Measurements from ENCODE around the gene DAP3. TPM values are rescaled to one million over a fixed set of nuclear protein-coding genes. Genes with fewer than 3 reads are reported as not detected.
A peak's percentile ranks its signal among the peaks of the same experiment; 100 is the strongest.
"Not testable (repeated sequence)": the region's sequence is repeated elsewhere in the genome, so short reads cannot be mapped to it uniquely, and the experiment has no call there.

Gene DAP3
- total RNA-seq, 1 donor from 2014 or later: 63.7 TPM

GRCh38 chr1:155678992-155679391 is 9.9 kb upstream of the DAP3 start:
- H3K9me3 ChIP-seq (ENCODE audit: control insufficient read depth in 3 of 3, low read length in 3 of 3); H3K27ac ChIP-seq (ENCODE audit: low read depth, low read length); H3K4me1 ChIP-seq (ENCODE audit: control insufficient read depth in 3 of 3, insufficient read depth in 3 of 3, low read length in 3 of 3); H3K4me3 ChIP-seq (ENCODE audit: low read length in 3 of 3); H3K27me3 ChIP-seq (ENCODE audit: control insufficient read depth in 3 of 3, insufficient read depth in 3 of 3, low read length in 3 of 3); H3K9ac ChIP-seq (ENCODE audit: low read depth in 1 of 3, low read length in 3 of 3): not testable (repeated sequence)
- peaks cover 16 to 58% (median 48%) of the 10 kb centered on the region in 3 donors for H3K36me3 ChIP-seq (ENCODE audit: control insufficient read depth in 3 of 3, insufficient read depth in 3 of 3, low read length in 3 of 3)

GRCh38 chr1:155680531-155680930 is 8.4 kb upstream of the DAP3 start:
- peaks cover 0 to 6% (median 6%) of the 10 kb centered on the region in 3 donors for H3K4me1 ChIP-seq (ENCODE audit: control insufficient read depth in 3 of 3, insufficient read depth in 3 of 3, low read length in 3 of 3)
- H3K36me3 ChIP-seq (ENCODE audit: control insufficient read depth in 3 of 3, insufficient read depth in 3 of 3, low read length in 3 of 3): peaks cover 13 to 45% (median 39%) of the 10 kb centered on the region in 3 donors
- H3K9ac ChIP-seq (ENCODE audit: low read depth in 1 of 3, low read length in 3 of 3): no peak overlapping the region
- no peak overlapping the region for H3K4me3 ChIP-seq (ENCODE audit: low read length in 3 of 3)
- no peaks in the 10 kb centered on the region for H3K9me3 ChIP-seq (ENCODE audit: control insufficient read depth in 3 of 3, low read length in 3 of 3)
- H3K27me3 ChIP-seq (ENCODE audit: control insufficient read depth in 3 of 3, insufficient read depth in 3 of 3, low read length in 3 of 3): no peaks in the 10 kb centered on the region
- H3K27ac ChIP-seq (ENCODE audit: low read depth, low read length): no peak overlapping the region

GRCh38 chr1:155681776-155682175 is 7.1 kb upstream of the DAP3 start:
- H3K36me3 ChIP-seq (ENCODE audit: control insufficient read depth in 3 of 3, insufficient read depth in 3 of 3, low read length in 3 of 3): peaks cover 12 to 36% (median 29%) of the 10 kb centered on the region in 3 donors
- H3K9me3 ChIP-seq (ENCODE audit: control insufficient read depth in 3 of 3, low read length in 3 of 3): no peaks in the 10 kb centered on the region
- H3K4me1 ChIP-seq (ENCODE audit: control insufficient read depth in 3 of 3, insufficient read depth in 3 of 3, low read length in 3 of 3): peaks cover 0 to 11% (median 8%) of the 10 kb centered on the region in 3 donors
- H3K4me3 ChIP-seq (ENCODE audit: low read length in 3 of 3): no peak overlapping the region
- H3K27me3 ChIP-seq (ENCODE audit: control insufficient read depth in 3 of 3, insufficient read depth in 3 of 3, low read length in 3 of 3): no peaks in the 10 kb centered on the region
- no peak overlapping the region for H3K27ac ChIP-seq (ENCODE audit: low read depth, low read length)
- H3K9ac ChIP-seq (ENCODE audit: low read depth in 1 of 3, low read length in 3 of 3): no peak overlapping the region

- Histone ChIP-seq H3K9ac (ENCODE audit: low read depth in 1 of 3, low read length in 3 of 3) (peak overlapping the region; percentile 94 to 99 (median 98)), H3K4me3 (ENCODE audit: low read length in 3 of 3) (peak overlapping the region; percentile 90 to 98 (median 97)), H3K4me1 (ENCODE audit: control insufficient read depth in 3 of 3, insufficient read depth in 3 of 3, low read length in 3 of 3) (peaks cover 11 to 25% (median 15%) of the 10 kb centered on the region in 3 donors), H3K27ac (ENCODE audit: low read depth, low read length) (peak overlapping the region; percentile 97)
- not testable (repeated sequence) for H3K36me3 ChIP-seq (ENCODE audit: control insufficient read depth in 3 of 3, insufficient read depth in 3 of 3, low read length in 3 of 3); H3K9me3 ChIP-seq (ENCODE audit: control insufficient read depth in 3 of 3, low read length in 3 of 3); H3K27me3 ChIP-seq (ENCODE audit: control insufficient read depth in 3 of 3, insufficient read depth in 3 of 3, low read length in 3 of 3)
These were observed 1.1 kb upstream of the DAP3 start for GRCh38 chr1:155687705-155688323.

GRCh38 chr1:155688324-155689080 is 389 bp upstream of the DAP3 start, which contains the start of gene YY1AP1:
Gene YY1AP1 (minus strand): TSS chr1:155688774. CDS start chr1:155680436, 8,338 bp downstream.
- H3K4me1 ChIP-seq (ENCODE audit: control insufficient read depth in 3 of 3, insufficient read depth in 3 of 3, low read length in 3 of 3): peaks cover 11 to 25% (median 15%) of the 10 kb centered on the region in 3 donors
- H3K36me3 ChIP-seq (ENCODE audit: control insufficient read depth in 3 of 3, insufficient read depth in 3 of 3, low read length in 3 of 3): no peaks in the 10 kb centered on the region
- H3K9me3 ChIP-seq (ENCODE audit: control insufficient read depth in 3 of 3, low read length in 3 of 3): no peaks in the 10 kb centered on the region
- peak within 1 kb of the TSS; percentile 90 to 98 (median 97) for H3K4me3 ChIP-seq (ENCODE audit: low read length in 3 of 3)
- H3K27ac ChIP-seq (ENCODE audit: low read depth, low read length): peak within 1 kb of the TSS; percentile 97
- H3K27me3 ChIP-seq (ENCODE audit: control insufficient read depth in 3 of 3, insufficient read depth in 3 of 3, low read length in 3 of 3): no peaks in the 10 kb centered on the region
- H3K9ac ChIP-seq (ENCODE audit: low read depth in 1 of 3, low read length in 3 of 3): peak within 1 kb of the TSS; percentile 94 to 99 (median 98)

GRCh38 chr1:155691992-155692528 is 3.2 kb downstream of the DAP3 start:
- Histone ChIP-seq H3K27me3 (ENCODE audit: control insufficient read depth in 3 of 3, insufficient read depth in 3 of 3, low read length in 3 of 3) (no peaks in the 10 kb centered on the region), H3K9ac (ENCODE audit: low read depth in 1 of 3, low read length in 3 of 3) (no peak overlapping the region), H3K4me1 (ENCODE audit: control insufficient read depth in 3 of 3, insufficient read depth in 3 of 3, low read length in 3 of 3) (peaks cover 16 to 27% (median 24%) of the 10 kb centered on the region in 3 donors), H3K4me3 (ENCODE audit: low read length in 3 of 3) (no peak overlapping the region), H3K36me3 (ENCODE audit: control insufficient read depth in 3 of 3, insufficient read depth in 3 of 3, low read length in 3 of 3) (no peaks in the 10 kb centered on the region), H3K9me3 (ENCODE audit: control insufficient read depth in 3 of 3, low read length in 3 of 3) (no peaks in the 10 kb centered on the region), H3K27ac (ENCODE audit: low read depth, low read length) (no peak overlapping the region)

- Histone ChIP-seq H3K4me1 (ENCODE audit: control insufficient read depth in 3 of 3, insufficient read depth in 3 of 3, low read length in 3 of 3) (peaks cover 16 to 24% (median 21%) of the 10 kb centered on the region in 3 donors), H3K9me3 (ENCODE audit: control insufficient read depth in 3 of 3, low read length in 3 of 3) (no peaks in the 10 kb centered on the region), H3K4me3 (ENCODE audit: low read length in 3 of 3) (no peak overlapping the region), H3K9ac (ENCODE audit: low read depth in 1 of 3, low read length in 3 of 3) (no peak overlapping the region), H3K27me3 (ENCODE audit: control insufficient read depth in 3 of 3, insufficient read depth in 3 of 3, low read length in 3 of 3) (no peaks in the 10 kb centered on the region), H3K36me3 (ENCODE audit: control insufficient read depth in 3 of 3, insufficient read depth in 3 of 3, low read length in 3 of 3) (no peaks in the 10 kb centered on the region), H3K27ac (ENCODE audit: low read depth, low read length) (no peak overlapping the region)
These were observed 5.3 kb downstream of the DAP3 start for GRCh38 chr1:155694167-155694566.

GRCh38 chr1:155695072-155695471 is 6.2 kb downstream of the DAP3 start:
- Histone ChIP-seq H3K9ac (ENCODE audit: low read depth in 1 of 3, low read length in 3 of 3) (no peak overlapping the region), H3K4me1 (ENCODE audit: control insufficient read depth in 3 of 3, insufficient read depth in 3 of 3, low read length in 3 of 3) (peaks cover 12 to 20% (median 17%) of the 10 kb centered on the region in 3 donors), H3K27ac (ENCODE audit: low read depth, low read length) (no peak overlapping the region), H3K4me3 (ENCODE audit: low read length in 3 of 3) (no peak overlapping the region), H3K36me3 (ENCODE audit: control insufficient read depth in 3 of 3, insufficient read depth in 3 of 3, low read length in 3 of 3) (no peaks in the 10 kb centered on the region), H3K27me3 (ENCODE audit: control insufficient read depth in 3 of 3, insufficient read depth in 3 of 3, low read length in 3 of 3) (no peaks in the 10 kb centered on the region), H3K9me3 (ENCODE audit: control insufficient read depth in 3 of 3, low read length in 3 of 3) (no peaks in the 10 kb centered on the region)

GRCh38 chr1:155695608-155696007 is 6.7 kb downstream of the DAP3 start:
- H3K9ac ChIP-seq (ENCODE audit: low read depth in 1 of 3, low read length in 3 of 3): no peak overlapping the region
- H3K27ac ChIP-seq (ENCODE audit: low read depth, low read length): no peak overlapping the region
- H3K9me3 ChIP-seq (ENCODE audit: control insufficient read depth in 3 of 3, low read length in 3 of 3): no peaks in the 10 kb centered on the region
- H3K27me3 ChIP-seq (ENCODE audit: control insufficient read depth in 3 of 3, insufficient read depth in 3 of 3, low read length in 3 of 3): no peaks in the 10 kb centered on the region
- H3K4me1 ChIP-seq (ENCODE audit: control insufficient read depth in 3 of 3, insufficient read depth in 3 of 3, low read length in 3 of 3): peaks cover 6 to 15% (median 13%) of the 10 kb centered on the region in 3 donors
- H3K4me3 ChIP-seq (ENCODE audit: low read length in 3 of 3): no peak overlapping the region
- H3K36me3 ChIP-seq (ENCODE audit: control insufficient read depth in 3 of 3, insufficient read depth in 3 of 3, low read length in 3 of 3): no peaks in the 10 kb centered on the region

- no peaks in the 10 kb centered on the region for H3K36me3 ChIP-seq (ENCODE audit: control insufficient read depth in 3 of 3, insufficient read depth in 3 of 3, low read length in 3 of 3)
- no peak overlapping the region for H3K9ac ChIP-seq (ENCODE audit: low read depth in 1 of 3, low read length in 3 of 3)
- H3K4me1 ChIP-seq (ENCODE audit: control insufficient read depth in 3 of 3, insufficient read depth in 3 of 3, low read length in 3 of 3): peaks cover 5 to 13% (median 13%) of the 10 kb centered on the region in 3 donors
- H3K27me3 ChIP-seq (ENCODE audit: control insufficient read depth in 3 of 3, insufficient read depth in 3 of 3, low read length in 3 of 3): no peaks in the 10 kb centered on the region
- H3K27ac ChIP-seq (ENCODE audit: low read depth, low read length): no peak overlapping the region
- H3K4me3 ChIP-seq (ENCODE audit: low read length in 3 of 3): no peak overlapping the region
- H3K9me3 ChIP-seq (ENCODE audit: control insufficient read depth in 3 of 3, low read length in 3 of 3): no peaks in the 10 kb centered on the region
These were observed 7.6 kb downstream of the DAP3 start for GRCh38 chr1:155696524-155696923.
